ENCODE measurements around the gene RAPGEF4.

The RAPGEF4 gene

DNA sequence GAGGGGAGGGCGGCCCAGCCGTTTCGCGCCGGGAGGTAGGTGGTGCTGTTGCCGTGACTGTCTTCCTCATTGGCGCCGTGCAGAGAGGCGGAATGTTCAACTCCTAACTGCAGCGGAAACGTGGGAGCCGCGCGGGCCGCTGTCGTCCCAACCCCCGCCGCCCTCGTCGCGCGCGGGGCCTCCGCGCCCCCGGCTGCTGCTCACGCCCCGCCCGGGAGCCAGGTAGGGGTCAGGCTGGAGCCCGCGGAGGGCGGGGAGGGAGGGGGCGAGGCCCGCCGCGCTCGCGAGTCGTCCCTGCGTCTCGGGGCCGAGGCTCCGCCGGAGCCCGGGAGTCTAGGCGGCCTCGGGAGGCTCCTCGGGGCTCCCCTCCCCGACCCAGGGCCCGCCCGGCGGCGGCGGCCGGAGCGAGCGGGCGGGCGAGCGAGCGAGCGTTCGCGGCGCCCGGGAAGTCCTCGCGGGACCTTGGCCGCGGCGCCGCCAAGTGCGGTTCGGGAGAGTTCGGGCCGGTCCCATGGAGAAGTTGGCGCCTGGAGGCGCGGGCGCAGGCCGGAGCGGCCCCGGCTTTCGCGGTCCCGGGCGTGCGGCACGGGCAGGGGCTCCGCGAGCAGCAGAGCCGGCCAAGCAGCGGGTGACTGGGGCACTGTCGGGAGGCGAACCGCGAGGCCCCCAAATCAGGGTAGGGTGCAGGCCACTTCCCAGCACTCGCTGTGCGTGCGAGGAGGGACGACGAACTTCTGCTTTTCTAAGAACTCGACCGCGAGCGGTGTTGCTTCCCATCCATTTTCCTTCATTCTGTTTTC, 340.3 kb downstream of the RAPGEF4 start, which contains the start of gene MAP3K20:
Gene MAP3K20, plus strand, starts transcription at position 66 of the 800 bp plus-strand sequence. CDS start 15,186 bp downstream, outside the sequence.
- H3K27me3 ChIP-seq (ENCODE audit: control insufficient read depth, low read length) = no peaks in the 10 kb centered on the region
- peak within 1 kb of the TSS; percentile 84 for H3K4me3 ChIP-seq (ENCODE audit: low read length)
- peaks cover 35% of the 10 kb centered on the region for H3K4me1 ChIP-seq (ENCODE audit: control insufficient read depth, low read length)
- no peaks in the 10 kb centered on the region for H3K9me3 ChIP-seq (ENCODE audit: control insufficient read depth, insufficient read depth, low read length)
- peak within 1 kb of the TSS; percentile 72 for H3K27ac ChIP-seq (ENCODE audit: low read depth, low read length)
- peak within 1 kb of the TSS; percentile 93 for H3K4me2 ChIP-seq (ENCODE audit: low read length)
- H4K20me1 ChIP-seq (ENCODE audit: control insufficient read depth, insufficient read depth, low read depth, low read length) = no peaks in the 10 kb centered on the region
- peaks cover 53% of the 10 kb centered on the region for H3K79me2 ChIP-seq (ENCODE audit: control insufficient read depth, low read length)
- TF ChIP-seq, protein P1, sequence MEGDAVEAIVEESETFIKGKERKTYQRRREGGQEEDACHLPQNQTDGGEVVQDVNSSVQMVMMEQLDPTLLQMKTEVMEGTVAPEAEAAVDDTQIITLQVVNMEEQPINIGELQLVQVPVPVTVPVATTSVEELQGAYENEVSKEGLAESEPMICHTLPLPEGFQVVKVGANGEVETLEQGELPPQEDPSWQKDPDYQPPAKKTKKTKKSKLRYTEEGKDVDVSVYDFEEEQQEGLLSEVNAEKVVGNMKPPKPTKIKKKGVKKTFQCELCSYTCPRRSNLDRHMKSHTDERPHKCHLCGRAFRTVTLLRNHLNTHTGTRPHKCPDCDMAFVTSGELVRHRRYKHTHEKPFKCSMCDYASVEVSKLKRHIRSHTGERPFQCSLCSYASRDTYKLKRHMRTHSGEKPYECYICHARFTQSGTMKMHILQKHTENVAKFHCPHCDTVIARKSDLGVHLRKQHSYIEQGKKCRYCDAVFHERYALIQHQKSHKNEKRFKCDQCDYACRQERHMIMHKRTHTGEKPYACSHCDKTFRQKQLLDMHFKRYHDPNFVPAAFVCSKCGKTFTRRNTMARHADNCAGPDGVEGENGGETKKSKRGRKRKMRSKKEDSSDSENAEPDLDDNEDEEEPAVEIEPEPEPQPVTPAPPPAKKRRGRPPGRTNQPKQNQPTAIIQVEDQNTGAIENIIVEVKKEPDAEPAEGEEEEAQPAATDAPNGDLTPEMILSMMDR (IDR thresholded peaks at IDR 0.05; ENCODE audit: low read depth, low read length, poor library complexity, severe bottlenecking) = peak; percentile 53
- no peak for TF ChIP-seq EZH2phosphoT487 (IDR thresholded peaks at IDR 0.05; ENCODE audit: borderline replicate concordance, low read length)
- H3K36me3 ChIP-seq (ENCODE audit: control insufficient read depth, low read length) = peaks cover 13% of the 10 kb centered on the region
- 0 out of 2 replicates have a peak, but pooled peaks cover 4% of the 10 kb centered on the region for H3F3A ChIP-seq (ENCODE audit: control insufficient read depth, insufficient read depth)
- no peaks in the 10 kb centered on the region; the same call in 1 of the 2 replicates for H3K9me2 ChIP-seq (replicated peaks; ENCODE audit: control insufficient read depth, low read length)

DNA sequence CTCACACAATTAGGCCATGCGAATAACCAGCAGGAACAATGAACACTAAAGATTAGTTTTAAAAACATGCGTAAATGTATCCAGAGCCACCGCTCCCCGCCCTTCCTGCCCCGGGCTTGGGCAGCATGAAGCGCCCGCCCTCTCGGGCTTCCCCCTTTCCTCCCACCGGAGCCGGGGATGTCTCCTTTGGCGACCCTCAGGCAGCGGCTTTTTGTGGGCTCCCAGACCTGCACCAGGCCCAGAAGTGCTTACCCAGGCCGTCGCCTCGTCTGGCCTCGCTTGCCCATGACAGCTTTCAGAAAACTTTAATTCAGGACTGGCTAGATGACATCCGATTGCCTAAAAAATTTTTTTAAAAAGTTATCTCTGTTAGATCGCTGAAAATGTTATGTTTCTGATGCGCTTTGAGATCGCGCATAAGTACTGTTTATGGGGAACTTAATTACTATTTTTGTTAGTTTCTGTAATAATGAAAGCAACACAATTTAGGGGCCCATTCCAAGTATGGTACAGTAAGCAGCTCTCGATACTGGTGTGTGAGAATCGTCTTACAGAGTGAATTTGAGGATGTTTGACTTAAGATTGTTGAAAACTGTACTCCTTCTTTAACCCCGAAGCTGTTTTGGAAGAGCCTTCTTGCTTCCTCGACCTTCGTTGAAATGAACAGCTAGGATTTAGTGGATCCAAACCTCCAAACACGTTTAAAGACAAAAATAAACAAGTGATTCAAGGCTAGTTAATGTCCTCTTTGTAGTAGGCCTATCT, 341.1 kb downstream of the RAPGEF4 start:
- TF ChIP-seq, protein P1 (IDR thresholded peaks at IDR 0.05; ENCODE audit: low read depth, low read length, poor library complexity, severe bottlenecking) = no peak
- no peak for TF ChIP-seq EZH2phosphoT487 (IDR thresholded peaks at IDR 0.05; ENCODE audit: borderline replicate concordance, low read length)
- H3K4me2 ChIP-seq (ENCODE audit: low read length) = peak overlapping the region; percentile 93
- H3K9me3 ChIP-seq (ENCODE audit: control insufficient read depth, insufficient read depth, low read length) = no peaks in the 10 kb centered on the region
- H3K79me2 ChIP-seq (ENCODE audit: control insufficient read depth, low read length) = peaks cover 61% of the 10 kb centered on the region
- H3F3A ChIP-seq (ENCODE audit: control insufficient read depth, insufficient read depth) = 0 out of 2 replicates have a peak, but pooled peaks cover 4% of the 10 kb centered on the region
- peak overlapping the region; percentile 84 for H3K4me3 ChIP-seq (ENCODE audit: low read length)
- H3K36me3 ChIP-seq (ENCODE audit: control insufficient read depth, low read length) = peaks cover 17% of the 10 kb centered on the region
- no peaks in the 10 kb centered on the region; the same call in 1 of the 2 replicates for H3K9me2 ChIP-seq (replicated peaks; ENCODE audit: control insufficient read depth, low read length)
- no peaks in the 10 kb centered on the region for H3K27me3 ChIP-seq (ENCODE audit: control insufficient read depth, low read length)
- H3K4me1 ChIP-seq (ENCODE audit: control insufficient read depth, low read length) = peaks cover 35% of the 10 kb centered on the region
- no peaks in the 10 kb centered on the region for H4K20me1 ChIP-seq (ENCODE audit: control insufficient read depth, insufficient read depth, low read depth, low read length)
- peak overlapping the region; percentile 72 for H3K27ac ChIP-seq (ENCODE audit: low read depth, low read length)

DNA sequence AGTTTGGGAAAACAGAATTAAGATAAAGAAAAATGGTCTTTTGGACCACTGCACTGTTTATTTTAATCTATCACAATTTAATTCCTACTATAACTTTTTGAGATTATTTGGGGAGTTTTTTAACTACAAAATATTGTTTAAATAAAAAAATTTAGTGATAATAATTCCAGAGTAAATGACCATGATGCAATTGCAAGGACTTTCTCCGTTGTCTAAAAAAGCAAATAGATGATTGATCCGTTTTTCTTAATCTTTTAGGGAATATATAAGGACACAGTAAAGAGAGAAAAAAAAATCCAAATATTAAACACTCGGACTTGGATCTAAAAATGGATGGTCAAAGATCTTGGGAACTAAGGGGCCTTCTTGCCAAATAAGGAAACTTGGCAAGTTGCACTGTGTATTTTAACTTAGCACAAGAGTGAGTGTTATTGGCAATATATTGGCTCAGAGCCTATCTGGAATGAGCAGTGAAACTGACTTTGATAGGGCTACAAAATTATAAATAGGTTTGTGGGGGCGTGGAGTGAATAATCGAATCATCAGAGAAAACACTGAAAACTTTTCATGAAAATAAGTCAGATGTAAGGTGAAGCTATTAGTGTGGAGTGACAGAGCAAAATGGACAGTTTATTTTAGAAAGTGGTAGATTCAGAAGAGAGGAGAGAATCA, 342.0 kb downstream of the RAPGEF4 start:
- H4K20me1 ChIP-seq (ENCODE audit: control insufficient read depth, insufficient read depth, low read depth, low read length) = no peaks in the 10 kb centered on the region
- H3K36me3 ChIP-seq (ENCODE audit: control insufficient read depth, low read length) = peaks cover 20% of the 10 kb centered on the region
- H3K9me2 ChIP-seq (replicated peaks; ENCODE audit: control insufficient read depth, low read length) = no peaks in the 10 kb centered on the region; the same call in 1 of the 2 replicates
- H3K27ac ChIP-seq (ENCODE audit: low read depth, low read length) = no peak overlapping the region
- H3K27me3 ChIP-seq (ENCODE audit: control insufficient read depth, low read length) = no peaks in the 10 kb centered on the region
- H3K4me3 ChIP-seq (ENCODE audit: low read length) = peak overlapping the region; percentile 84
- H3K4me1 ChIP-seq (ENCODE audit: control insufficient read depth, low read length) = peaks cover 39% of the 10 kb centered on the region
- 0 out of 2 replicates have a peak, but pooled peaks cover 4% of the 10 kb centered on the region for H3F3A ChIP-seq (ENCODE audit: control insufficient read depth, insufficient read depth)
- H3K79me2 ChIP-seq (ENCODE audit: control insufficient read depth, low read length) = peaks cover 70% of the 10 kb centered on the region
- no peaks in the 10 kb centered on the region for H3K9me3 ChIP-seq (ENCODE audit: control insufficient read depth, insufficient read depth, low read length)
- TF ChIP-seq EZH2phosphoT487 (IDR thresholded peaks at IDR 0.05; ENCODE audit: borderline replicate concordance, low read length) = no peak
- TF ChIP-seq, protein P1 (IDR thresholded peaks at IDR 0.05; ENCODE audit: low read depth, low read length, poor library complexity, severe bottlenecking) = no peak
- H3K4me2 ChIP-seq (ENCODE audit: low read length) = peak overlapping the region; percentile 93
